Measurements from ENCODE around the gene IFFO2.

The IFFO2 gene

GRCh38 chr1:18947570-18947969, 8.9 kb downstream of the IFFO2 start:
- TF ChIP-seq, protein P1, sequence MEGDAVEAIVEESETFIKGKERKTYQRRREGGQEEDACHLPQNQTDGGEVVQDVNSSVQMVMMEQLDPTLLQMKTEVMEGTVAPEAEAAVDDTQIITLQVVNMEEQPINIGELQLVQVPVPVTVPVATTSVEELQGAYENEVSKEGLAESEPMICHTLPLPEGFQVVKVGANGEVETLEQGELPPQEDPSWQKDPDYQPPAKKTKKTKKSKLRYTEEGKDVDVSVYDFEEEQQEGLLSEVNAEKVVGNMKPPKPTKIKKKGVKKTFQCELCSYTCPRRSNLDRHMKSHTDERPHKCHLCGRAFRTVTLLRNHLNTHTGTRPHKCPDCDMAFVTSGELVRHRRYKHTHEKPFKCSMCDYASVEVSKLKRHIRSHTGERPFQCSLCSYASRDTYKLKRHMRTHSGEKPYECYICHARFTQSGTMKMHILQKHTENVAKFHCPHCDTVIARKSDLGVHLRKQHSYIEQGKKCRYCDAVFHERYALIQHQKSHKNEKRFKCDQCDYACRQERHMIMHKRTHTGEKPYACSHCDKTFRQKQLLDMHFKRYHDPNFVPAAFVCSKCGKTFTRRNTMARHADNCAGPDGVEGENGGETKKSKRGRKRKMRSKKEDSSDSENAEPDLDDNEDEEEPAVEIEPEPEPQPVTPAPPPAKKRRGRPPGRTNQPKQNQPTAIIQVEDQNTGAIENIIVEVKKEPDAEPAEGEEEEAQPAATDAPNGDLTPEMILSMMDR (IDR thresholded peaks at IDR 0.05): no peak
- H3K4me3 ChIP-seq: no peak overlapping the region
- H3K27ac ChIP-seq: peak overlapping the region; percentile 89 to 95
- DNase-seq (ENCODE audit: low spot score): no peak

DNA sequence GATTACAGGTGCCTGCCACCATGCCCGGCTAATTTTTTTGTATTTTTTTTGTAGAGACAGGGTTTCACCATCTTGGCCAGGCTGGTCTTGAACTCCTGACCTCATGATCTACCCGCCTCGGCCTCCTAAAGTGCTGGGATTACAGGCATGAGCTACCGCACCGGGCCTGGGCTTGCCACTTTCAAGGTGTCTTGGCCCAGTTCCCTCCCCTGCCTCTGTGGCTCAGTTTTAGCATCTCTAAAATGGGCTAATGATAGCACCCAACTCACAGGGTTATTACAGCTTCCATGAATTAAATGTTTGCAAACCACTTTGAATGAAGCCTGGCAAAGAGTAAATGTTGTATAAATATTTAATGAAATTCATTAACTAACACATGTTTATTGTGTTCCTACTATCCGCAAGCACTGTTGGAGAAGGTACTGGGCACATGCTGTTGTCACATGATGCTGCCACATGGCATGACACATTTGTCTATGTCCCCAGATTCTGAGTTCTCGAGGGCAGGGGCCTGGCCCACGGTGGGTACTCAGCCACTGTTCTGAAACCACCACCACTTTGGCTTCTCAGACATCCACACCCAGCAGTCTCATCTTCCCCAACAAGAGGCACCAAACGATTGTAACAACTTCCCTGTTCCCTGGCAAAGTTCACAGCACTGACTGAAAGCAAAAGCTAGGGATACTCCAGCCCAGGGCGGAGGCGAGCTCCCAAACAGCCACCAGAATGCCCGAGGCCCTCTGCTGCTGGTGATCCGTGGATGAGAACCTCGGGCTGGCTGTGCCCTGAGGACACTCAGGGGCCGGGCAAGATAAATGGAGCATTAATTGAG, 9.7 kb downstream of the IFFO2 start:
- Histone ChIP-seq H3K27ac (peak overlapping the region; percentile 89 to 95), H3K4me3 (no peak overlapping the region)
- DNase-seq (ENCODE audit: low spot score): no peak
- TF ChIP-seq, protein P1 (IDR thresholded peaks at IDR 0.05): no peak

DNA sequence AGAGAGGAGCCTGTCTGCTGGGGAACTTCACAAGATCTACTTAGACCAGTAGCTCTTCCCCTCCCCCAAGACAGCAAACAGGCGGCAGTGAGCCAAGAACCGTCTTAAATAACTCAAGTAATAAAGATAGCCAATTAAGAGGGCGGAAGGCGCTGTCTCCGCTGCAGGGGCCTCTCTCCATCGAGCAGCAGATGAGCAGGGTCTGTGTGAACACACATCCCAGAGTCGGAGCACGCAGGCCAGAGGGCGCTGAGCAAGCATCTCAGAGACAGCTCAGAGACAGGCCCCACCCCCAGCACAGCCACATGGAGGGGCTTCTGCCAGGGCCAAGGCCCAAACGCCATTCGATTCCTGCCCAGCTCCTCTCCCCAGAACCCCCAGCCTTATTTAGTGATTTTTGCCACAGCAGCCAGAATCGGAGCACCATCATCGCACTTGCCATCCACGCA, 11.1 kb downstream of the IFFO2 start:
- TF ChIP-seq, protein P1 (IDR thresholded peaks at IDR 0.05): no peak
- no peak for DNase-seq (ENCODE audit: low spot score)
- Histone ChIP-seq H3K4me3 (peak overlapping the region; percentile 18), H3K27ac (peak overlapping the region; percentile 12 to 62)

GRCh38 chr1:18944810-18945209, 11.7 kb downstream of the IFFO2 start:
- Histone ChIP-seq H3K27ac (peak overlapping the region; percentile 12 to 62), H3K4me3 (peak overlapping the region; percentile 18)
- no peak for DNase-seq (ENCODE audit: low spot score)
- TF ChIP-seq, protein P1 (IDR thresholded peaks at IDR 0.05): no peak

DNA sequence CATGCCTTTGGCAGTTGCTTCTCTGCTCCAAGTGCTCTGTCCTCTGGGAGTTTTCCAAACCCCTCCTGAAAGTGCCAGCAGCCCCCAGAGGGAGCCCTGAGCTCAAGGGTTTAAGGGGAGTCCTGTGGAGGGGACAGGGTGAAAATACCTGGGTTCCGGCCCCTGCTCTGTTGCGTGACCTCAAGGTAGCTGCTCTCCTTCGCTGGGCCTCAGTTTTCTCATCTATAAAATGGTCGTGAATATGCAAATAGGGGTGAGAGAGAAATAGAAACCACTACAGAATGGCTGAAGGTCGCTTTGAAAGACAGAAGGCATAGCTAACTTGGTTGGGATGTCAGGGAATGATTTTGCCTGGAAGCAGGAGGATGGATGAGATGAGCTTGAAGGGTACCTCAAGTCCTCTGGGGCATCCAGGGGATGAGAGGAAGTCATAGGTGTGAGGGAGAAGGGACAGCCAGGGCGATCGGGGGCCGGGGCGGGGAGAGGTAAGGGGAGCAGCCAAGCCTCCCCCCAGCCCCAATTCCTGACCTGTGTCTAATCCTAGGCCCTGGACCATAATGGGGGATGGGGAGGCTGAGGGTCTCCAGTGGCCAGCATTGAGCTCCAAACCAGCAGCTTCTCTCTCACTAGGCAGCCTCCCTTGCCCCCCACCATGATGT, 12.4 kb downstream of the IFFO2 start:
- TF ChIP-seq, protein P1 (IDR thresholded peaks at IDR 0.05): no peak
- H3K27ac ChIP-seq: peak overlapping the region in 1 of 2 donors; percentile 50
- no peak overlapping the region for H3K4me3 ChIP-seq
- DNase-seq (ENCODE audit: low spot score): no peak

- Histone ChIP-seq H3K27ac (no peak overlapping the region), H3K4me3 (no peak overlapping the region)
- no peak for DNase-seq (ENCODE audit: low spot score)
- TF ChIP-seq, protein P1 (IDR thresholded peaks at IDR 0.05): no peak
Observed at GRCh38 chr1:18943162-18943561, 13.3 kb downstream of the IFFO2 start.
